GM23338 (cell line): ENCODE measurements around the gene URAD. TPM values are rescaled to one million over a fixed set of nuclear protein-coding genes. Genes with fewer than 3 reads are reported as not detected.

Experiments
- ATAC-seq: fragments of 200-7000 bp; cut with Tn5 transposase; 3 replicates; pipeline ENCODE4 v1.9.1; 2020
- DNase-seq: peaks from one replicate; pipeline ENCODE4 v3.0.0-alpha.2; 2015; ENCODE audit warnings: low spot score
- H2AFZ ChIP-seq: fragments of 200-600 bp; sonication (generic); 2 replicates; pipeline ENCODE4 v1.8.0; 2016; ENCODE audit warnings: antibody characterized with exemption, mild to moderate bottlenecking, moderate library complexity
- H3F3A ChIP-seq: fragments of 200-600 bp; sonication (generic); replicated peaks from 2 replicates; pipeline ENCODE4 v1.8.0; 2017; ENCODE audit warnings: antibody characterized with exemption, mixed run types, low read depth
- H3K27ac ChIP-seq: fragments of 200-600 bp; sonication (generic); 2 replicates; pipeline ENCODE4 v1.6.1; 2016; ENCODE audit warnings: low read depth
- H3K27me3 ChIP-seq: fragments of 200-600 bp; sonication (generic); 2 replicates; pipeline ENCODE4 v1.8.0; 2016; ENCODE audit warnings: mild to moderate bottlenecking, mixed run types, moderate library complexity; ENCODE audit not compliant: insufficient read depth
- H3K36me3 ChIP-seq: fragments of 200-600 bp; sonication (generic); 2 replicates; pipeline ENCODE4 v1.8.0; 2016; ENCODE audit warnings: mild to moderate bottlenecking; ENCODE audit not compliant: insufficient read depth
- H3K4me1 ChIP-seq: fragments of 200-600 bp; sonication (generic); 2 replicates; pipeline ENCODE4 v1.8.0; 2016; ENCODE audit warnings: mild to moderate bottlenecking, moderate library complexity; ENCODE audit not compliant: insufficient read depth
- H3K4me2 ChIP-seq: fragments of 200-600 bp; sonication (generic); 2 replicates; pipeline ENCODE4 v1.7.1; 2017; ENCODE audit warnings: mixed run types
- H3K4me3 ChIP-seq: fragments of 200-600 bp; sonication (generic); 2 replicates; pipeline ENCODE4 v1.6.1; 2016; ENCODE audit warnings: mixed run types
- H3K79me2 ChIP-seq: fragments of 200-600 bp; sonication (generic); replicated peaks from 2 replicates; pipeline ENCODE4 v1.8.0; 2017; ENCODE audit warnings: mild to moderate bottlenecking; ENCODE audit not compliant: insufficient read depth
- H3K9me2 ChIP-seq: fragments of 200-600 bp; sonication (generic); 2 replicates; pipeline ENCODE4 v1.8.0; 2017; ENCODE audit not compliant: insufficient read depth
- H4K20me1 ChIP-seq: fragments of 200-600 bp; sonication (generic); replicated peaks from 2 replicates; pipeline ENCODE4 v1.8.0; 2017; ENCODE audit warnings: mild to moderate bottlenecking; ENCODE audit not compliant: insufficient read depth
- H3K27ac Mint-ChIP-seq: 2 replicates; pipeline ENCODE4 v1.8.0; 2020; ENCODE audit warnings: inconsistent platforms, mild to moderate bottlenecking, moderate library complexity, mixed read lengths
- H3K27me3 Mint-ChIP-seq: 3 replicates; pipeline ENCODE4 v1.8.0; 2022; ENCODE audit warnings: low read depth, mild to moderate bottlenecking, moderate library complexity, mixed read lengths, inconsistent platforms; ENCODE audit not compliant: insufficient read depth, poor library complexity
- H3K36me3 Mint-ChIP-seq: 3 replicates; pipeline ENCODE4 v1.8.0; 2021; ENCODE audit warnings: low read depth, mild to moderate bottlenecking, inconsistent platforms, moderate library complexity, mixed read lengths
- H3K4me1 Mint-ChIP-seq: 3 replicates; pipeline ENCODE4 v1.8.0; 2020; ENCODE audit warnings: mild to moderate bottlenecking, inconsistent platforms, mixed read lengths
- H3K4me3 Mint-ChIP-seq: 3 replicates; pipeline ENCODE4 v1.8.0; 2021; ENCODE audit warnings: moderate library complexity, mild to moderate bottlenecking, inconsistent platforms, mixed read lengths
- H3K9me3 Mint-ChIP-seq: 3 replicates; pipeline ENCODE4 v1.8.0; 2020; ENCODE audit warnings: moderate library complexity, mild to moderate bottlenecking, inconsistent platforms, mixed read lengths
- CTCF ChIP-seq, 2 experiments: fragments of 200-600 bp in 1 of 2; sonication (generic) in 1 of 2; conservative IDR thresholded peaks; 2 replicates each; pipeline versions ENCODE4 v1.5.1 to v1.6.1; 2016 to 2017; ENCODE audit warnings: antibody characterized with exemption in 2 of 2, low read depth in 2 of 2, mild to moderate bottlenecking in 2 of 2, moderate library complexity in 1 of 2
- ETS1 ChIP-seq: IDR thresholded peaks from 2 replicates; pipeline ENCODE4 v1.6.1; 2016; ENCODE audit warnings: antibody characterized with exemption
- EZH2 ChIP-seq: fragments of 200-600 bp; sonication (generic); IDR thresholded peaks from one replicate; pipeline ENCODE4 v1.8.0; 2017; ENCODE audit warnings: antibody characterized with exemption, mild to moderate bottlenecking, low read depth; ENCODE audit not compliant: unreplicated experiment
- EZH2phosphoT487 ChIP-seq: fragments of 200-600 bp; sonication (generic); IDR thresholded peaks from one replicate; pipeline ENCODE4 v1.8.1; 2018; ENCODE audit warnings: antibody characterized with exemption; ENCODE audit not compliant: unreplicated experiment
- JUNB ChIP-seq: IDR thresholded peaks from one replicate; pipeline ENCODE4 v1.6.1; 2016; ENCODE audit warnings: antibody characterized with exemption; ENCODE audit not compliant: unreplicated experiment
- ZNF331 ChIP-seq: fragments of 250-450 bp; sonication (Bioruptor Pico); IDR thresholded peaks from 2 replicates; pipeline ENCODE4 v1.5.0; 2020; ENCODE audit warnings: low read depth, mild to moderate bottlenecking, moderate library complexity
- polyA plus RNA-seq: library from polyadenylated mRNA; unstranded; fragments of >200 nt; fragmentation: Nextera tagmentation; extraction: Ambion mirVana; gene quantifications from 2 replicates; pipeline ENCODE4 v1.2.1, GENCODE V29; 2016
- total RNA-seq: library from RNA; depleted of rRNA; stranded (reverse); fragments of >200 nt; shearing (Covaris generic); gene quantifications from 2 replicates; pipeline ENCODE4 v1.2.3, GENCODE V29; 2014

URAD gene
- total and polyA plus RNA-seq, 2 experiments from 2014 or later, result not detected

GRCh38 chr13:27980280-27980998 is 8.1 kb downstream of the URAD start:
- H4K20me1 ChIP-seq, result peaks cover 22% of the 10 kb centered on the region; the same call in 1 of the 2 replicates
- H3K27ac ChIP-seq, result no peak overlapping the region
- Mint-ChIP-seq H3K4me1 (peaks cover 29% of the 10 kb centered on the region), H3K9me3 (peaks cover 6% of the 10 kb centered on the region; the same call in 2 of the 3 replicates), H3K27me3 (peaks cover 95% of the 10 kb centered on the region), H3K27ac (no peak overlapping the region), H3K36me3 (no peaks in the 10 kb centered on the region), H3K4me3 (peak overlapping the region; percentile 40; the same call in 2 of the 3 replicates)
- peak overlapping the region; percentile 42; the same call in 1 of the 2 replicates for H3K4me3 ChIP-seq
- H2AFZ ChIP-seq, result no peak overlapping the region
- H3K27me3 ChIP-seq, result peaks cover 93% of the 10 kb centered on the region
- ATAC-seq, result peak; percentile 15
- TF ChIP-seq ETS1, result no peak
- TF ChIP-seq EZH2, result peak; percentile 98
- TF ChIP-seq CTCF (conservative IDR thresholded peaks at IDR 0.05; ENCODE audit: low read depth in 2 of 2), result no peak
- TF ChIP-seq ZNF331 (CRISPR knock-in tag), result no peak
- TF ChIP-seq EZH2phosphoT487, result peak; percentile 84
- no peak for TF ChIP-seq JUNB
- H3K79me2 ChIP-seq, result no peaks in the 10 kb centered on the region
- H3K36me3 ChIP-seq, result no peaks in the 10 kb centered on the region
- DNase-seq, result peak; percentile 62
- peak overlapping the region; percentile 60 for H3K4me2 ChIP-seq
- no peaks in the 10 kb centered on the region for H3K9me2 ChIP-seq
- peaks cover 22% of the 10 kb centered on the region for H3K4me1 ChIP-seq
- H3F3A ChIP-seq, result peaks cover 33% of the 10 kb centered on the region

- Histone ChIP-seq H2AFZ (no peak overlapping the region), H3K4me3 (0 out of 2 replicates have a peak overlapping the region, but pooled peaks have one; percentile 42), H3K4me1 (peaks cover 22% of the 10 kb centered on the region), H4K20me1 (peaks cover 25% of the 10 kb centered on the region; the same call in 1 of the 2 replicates), H3K27me3 (peaks cover 98% of the 10 kb centered on the region), H3K27ac (no peak overlapping the region), H3K9me2 (no peaks in the 10 kb centered on the region), H3K79me2 (no peaks in the 10 kb centered on the region), H3K4me2 (peak overlapping the region; percentile 60; the same call in 1 of the 2 replicates), H3F3A (peaks cover 33% of the 10 kb centered on the region), H3K36me3 (no peaks in the 10 kb centered on the region; the same call in 1 of the 2 replicates)
- TF ChIP-seq EZH2 (peak; percentile 94), EZH2phosphoT487 (no peak)
- Mint-ChIP-seq H3K4me1 (peaks cover 33% of the 10 kb centered on the region), H3K27me3 (peaks cover 98% of the 10 kb centered on the region), H3K9me3 (peaks cover 6% of the 10 kb centered on the region; the same call in 2 of the 3 replicates), H3K4me3 (peak overlapping the region; percentile 12; the same call in 1 of the 3 replicates), H3K27ac (no peak overlapping the region), H3K36me3 (no peaks in the 10 kb centered on the region)
- DNase-seq (no peak), ATAC-seq (no peak; the same call in 2 of the 3 replicates)
Measured at GRCh38 chr13:27979765-27980279, 8.7 kb downstream of the URAD start.
